Measurements from ENCODE around the gene VCL.

GRCh38 chr10:74084955-74085354, 87.0 kb downstream of the VCL start:
- TF ChIP-seq CTCF (IDR thresholded peaks at IDR 0.05 in 2 of 3, conservative IDR thresholded peaks at IDR 0.05 in 1 of 3; ENCODE audit: insufficient read depth in 2 of 3, low read depth in 1 of 3, low read length in 3 of 3) = no peak
- TF ChIP-seq CHD2 (IDR thresholded peaks at IDR 0.05; ENCODE audit: low read depth, low read length) = no peak
- TF ChIP-seq ZNF699 (CRISPR knock-in tag; IDR thresholded peaks at IDR 0.05; ENCODE audit: insufficient replicate concordance) = no peak
- TF ChIP-seq REST (IDR thresholded peaks at IDR 0.05; ENCODE audit: borderline replicate concordance) = no peak
- TF ChIP-seq REST (CRISPR knock-in tag; IDR thresholded peaks at IDR 0.05; ENCODE audit: low read depth) = no peak

Measured in K562 (cell line).